ENCODE data around the gene CRYBA2. TPM values are rescaled to one million over a fixed set of nuclear protein-coding genes. Genes with fewer than 3 reads are reported as not detected.

CRYBA2 gene
- 0.90 TPM in 1 of 2 replicates, not detected in the other for total RNA-seq
- polyA plus RNA-seq, result not detected in 2 replicates

- WGBS (ENCODE audit: low lambda C conversion rate, missing lambda C conversion rate), result 2% methylated on average over 78 of the region's 88 CpGs
- TF ChIP-seq EZH2 (IDR thresholded peaks at IDR 0.05; ENCODE audit: borderline replicate concordance) (peak; percentile 74), CTCF (IDR thresholded peaks at IDR 0.05; ENCODE audit: poor library complexity) (no peak), EZH2phosphoT487 (IDR thresholded peaks at IDR 0.05; ENCODE audit: low read depth, severe bottlenecking, unreplicated experiment) (peak; percentile 63)
- no peak within 1 kb of the TSS for H3K27ac ChIP-seq
- no peaks in the 10 kb centered on the region for H3K79me2 ChIP-seq
- no peak within 1 kb of the TSS for H2AFZ ChIP-seq
- H3K9me3 ChIP-seq (ENCODE audit: low read depth), result no peaks in the 10 kb centered on the region
- no peak within 1 kb of the TSS for H3K4me3 ChIP-seq
- peaks cover 89% of the 10 kb centered on the region for H3K27me3 ChIP-seq
- H4K20me1 ChIP-seq (ENCODE audit: insufficient read depth, poor library complexity, severe bottlenecking), result no peaks in the 10 kb centered on the region
- peak within 1 kb of the TSS; percentile 92 for H3K4me2 ChIP-seq
- peak; percentile 45 for DNase-seq (ENCODE audit: low spot score)
- no peaks in the 10 kb centered on the region for H3K9me2 ChIP-seq (replicated peaks; ENCODE audit: insufficient read depth)
- H3K4me1 ChIP-seq (ENCODE audit: insufficient read depth), result peaks cover 12% of the 10 kb centered on the region
- H3K36me3 ChIP-seq (replicated peaks; ENCODE audit: insufficient read depth, low read depth), result no peaks in the 10 kb centered on the region
These were observed at the start of gene CRYBA2 for GRCh38 chr2:218993345-218994315. CRYBA2 (minus strand) TSS chr2:218993422; CDS start chr2:218993176, 246 bp downstream.

GRCh38 chr2:219042750-219043149 lies 49.5 kb upstream of the CRYBA2 start:
- Histone ChIP-seq H3K9me2 (replicated peaks; ENCODE audit: insufficient read depth) (no peaks in the 10 kb centered on the region), H3K27me3 (peaks cover 36% of the 10 kb centered on the region), H3K27ac (peak overlapping the region; percentile 32), H3K4me3 (no peak overlapping the region), H3K36me3 (replicated peaks; ENCODE audit: insufficient read depth, low read depth) (no peaks in the 10 kb centered on the region), H3K4me1 (ENCODE audit: insufficient read depth) (peaks cover 6% of the 10 kb centered on the region), H3K79me2 (no peaks in the 10 kb centered on the region), H4K20me1 (ENCODE audit: insufficient read depth, poor library complexity, severe bottlenecking) (no peaks in the 10 kb centered on the region), H2AFZ (no peak overlapping the region), H3K4me2 (no peak overlapping the region), H3K9me3 (ENCODE audit: low read depth) (no peaks in the 10 kb centered on the region)
- WGBS (ENCODE audit: low lambda C conversion rate, missing lambda C conversion rate), result 61% methylated on average over 2 of the region's 2 CpGs
- DNase-seq (ENCODE audit: low spot score), result peak; percentile 69
- TF ChIP-seq EZH2phosphoT487 (IDR thresholded peaks at IDR 0.05; ENCODE audit: low read depth, severe bottlenecking, unreplicated experiment), result no peak
- no peak for TF ChIP-seq CTCF (IDR thresholded peaks at IDR 0.05; ENCODE audit: poor library complexity)
- TF ChIP-seq EZH2 (IDR thresholded peaks at IDR 0.05; ENCODE audit: borderline replicate concordance), result no peak

- 74% methylated on average over 4 of the region's 4 CpGs for WGBS (ENCODE audit: low lambda C conversion rate, missing lambda C conversion rate)
- no peak for DNase-seq (ENCODE audit: low spot score)
- peaks cover 10% of the 10 kb centered on the region for H3K4me1 ChIP-seq (ENCODE audit: insufficient read depth)
- H3K4me2 ChIP-seq, result no peak overlapping the region
- H3K9me3 ChIP-seq (ENCODE audit: low read depth), result no peaks in the 10 kb centered on the region
- no peak overlapping the region for H3K27ac ChIP-seq
- H3K4me3 ChIP-seq, result no peak overlapping the region
- no peak for TF ChIP-seq EZH2phosphoT487 (IDR thresholded peaks at IDR 0.05; ENCODE audit: low read depth, severe bottlenecking, unreplicated experiment)
- TF ChIP-seq EZH2 (IDR thresholded peaks at IDR 0.05; ENCODE audit: borderline replicate concordance), result no peak
- no peak for TF ChIP-seq CTCF (IDR thresholded peaks at IDR 0.05; ENCODE audit: poor library complexity)
- H2AFZ ChIP-seq, result no peak overlapping the region
- H3K9me2 ChIP-seq (replicated peaks; ENCODE audit: insufficient read depth), result no peaks in the 10 kb centered on the region
- H4K20me1 ChIP-seq (ENCODE audit: insufficient read depth, poor library complexity, severe bottlenecking), result no peaks in the 10 kb centered on the region
- H3K36me3 ChIP-seq (replicated peaks; ENCODE audit: insufficient read depth, low read depth), result no peaks in the 10 kb centered on the region
- peaks cover 36% of the 10 kb centered on the region for H3K27me3 ChIP-seq
- no peaks in the 10 kb centered on the region for H3K79me2 ChIP-seq
These were observed 48.9 kb upstream of the CRYBA2 start for GRCh38 chr2:219042157-219042556.

Measured in hepatocyte (in vitro differentiated cells).